ENCODE results near the gene SMIM38.
A peak's percentile ranks its signal among the peaks of the same experiment; 100 is the strongest.
"Not testable (repeated sequence)": the region's sequence is repeated elsewhere in the genome, so short reads cannot be mapped to it uniquely, and the experiment has no call there.

SMIM38 gene

DNA sequence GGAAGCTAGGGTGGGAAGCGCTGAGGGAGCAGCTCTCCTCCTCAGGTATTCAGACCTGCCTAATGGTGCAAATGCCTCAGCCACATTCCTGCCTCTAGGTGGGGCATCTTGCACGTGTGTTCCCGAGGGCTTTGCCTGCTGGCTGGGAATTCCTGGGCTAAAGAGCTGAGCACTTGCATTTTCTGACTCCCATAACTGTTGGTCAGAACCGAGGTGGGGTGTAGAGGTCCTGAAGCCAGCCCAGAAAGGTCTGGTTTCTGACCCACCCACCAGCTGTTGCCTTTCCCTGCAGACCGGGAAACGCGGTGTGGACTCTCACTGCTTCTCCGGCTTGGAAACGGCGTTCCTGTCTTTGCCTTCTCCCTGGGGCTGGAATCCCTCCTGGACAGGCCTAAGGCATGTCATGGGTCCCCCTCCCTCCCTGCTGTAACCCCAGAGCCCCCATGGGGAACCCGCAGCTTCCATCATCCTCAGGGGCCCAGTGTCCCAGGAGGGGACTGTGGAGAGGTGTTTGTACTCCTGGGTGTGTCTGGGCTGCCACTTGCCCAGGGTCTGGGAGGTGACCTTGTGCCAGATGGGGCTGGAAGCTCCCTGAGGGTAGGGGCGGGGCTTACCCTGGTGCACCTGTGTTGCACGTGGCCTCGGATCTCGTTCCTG lies 24.0 kb upstream of the SMIM38 start:
- no peak for ATAC-seq (ENCODE audit: insufficient read depth, low read depth)
- H2AFZ ChIP-seq (ENCODE audit: low read depth, low read length) = no peak overlapping the region
- H3K27ac ChIP-seq (ENCODE audit: low read length) = no peak overlapping the region

GRCh38 chr11:69132301-69132670 lies 23.4 kb upstream of the SMIM38 start:
- Histone ChIP-seq H3K36me3 (ENCODE audit: insufficient read depth, low read length) (no peaks in the 10 kb centered on the region), H2AFZ (ENCODE audit: low read depth, low read length) (no peak overlapping the region), H3K27ac (ENCODE audit: low read length) (no peak overlapping the region), H3K4me1 (ENCODE audit: insufficient read depth, low read length) (no peaks in the 10 kb centered on the region), H3K9me3 (ENCODE audit: insufficient read depth, low read length, severe bottlenecking) (no peaks in the 10 kb centered on the region), H4K20me1 (ENCODE audit: insufficient read depth, low read length) (no peaks in the 10 kb centered on the region), H3K9ac (ENCODE audit: low read depth, low read length) (no peak overlapping the region), H3K4me3 (ENCODE audit: low read depth in 1 of 2, low read length in 2 of 2) (no peak overlapping the region), H3K79me2 (ENCODE audit: insufficient read depth, low read length) (no peaks in the 10 kb centered on the region), H3K4me2 (ENCODE audit: insufficient read depth, low read length) (no peak overlapping the region), H3K27me3 (ENCODE audit: insufficient read depth, low read length, poor library complexity) (no peaks in the 10 kb centered on the region)
- no peak for ATAC-seq (ENCODE audit: insufficient read depth, low read depth)
- DNase-seq = no peak
- TF ChIP-seq, protein P1, sequence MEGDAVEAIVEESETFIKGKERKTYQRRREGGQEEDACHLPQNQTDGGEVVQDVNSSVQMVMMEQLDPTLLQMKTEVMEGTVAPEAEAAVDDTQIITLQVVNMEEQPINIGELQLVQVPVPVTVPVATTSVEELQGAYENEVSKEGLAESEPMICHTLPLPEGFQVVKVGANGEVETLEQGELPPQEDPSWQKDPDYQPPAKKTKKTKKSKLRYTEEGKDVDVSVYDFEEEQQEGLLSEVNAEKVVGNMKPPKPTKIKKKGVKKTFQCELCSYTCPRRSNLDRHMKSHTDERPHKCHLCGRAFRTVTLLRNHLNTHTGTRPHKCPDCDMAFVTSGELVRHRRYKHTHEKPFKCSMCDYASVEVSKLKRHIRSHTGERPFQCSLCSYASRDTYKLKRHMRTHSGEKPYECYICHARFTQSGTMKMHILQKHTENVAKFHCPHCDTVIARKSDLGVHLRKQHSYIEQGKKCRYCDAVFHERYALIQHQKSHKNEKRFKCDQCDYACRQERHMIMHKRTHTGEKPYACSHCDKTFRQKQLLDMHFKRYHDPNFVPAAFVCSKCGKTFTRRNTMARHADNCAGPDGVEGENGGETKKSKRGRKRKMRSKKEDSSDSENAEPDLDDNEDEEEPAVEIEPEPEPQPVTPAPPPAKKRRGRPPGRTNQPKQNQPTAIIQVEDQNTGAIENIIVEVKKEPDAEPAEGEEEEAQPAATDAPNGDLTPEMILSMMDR (IDR thresholded peaks at IDR 0.05; ENCODE audit: borderline replicate concordance, extremely low read depth, low read length, poor library complexity, severe bottlenecking) = no peak
- no peak for TF ChIP-seq EZH2 (IDR thresholded peaks at IDR 0.05; ENCODE audit: borderline replicate concordance, low read depth, low read length, severe bottlenecking)

More for the DNA sequence above, 24.0 kb upstream of the SMIM38 start:
- DNase-seq = no peak
- Histone ChIP-seq H3K79me2 (ENCODE audit: insufficient read depth, low read length) (no peaks in the 10 kb centered on the region), H4K20me1 (ENCODE audit: insufficient read depth, low read length) (no peaks in the 10 kb centered on the region), H3K27me3 (ENCODE audit: insufficient read depth, low read length, poor library complexity) (no peaks in the 10 kb centered on the region), H3K4me1 (ENCODE audit: insufficient read depth, low read length) (no peaks in the 10 kb centered on the region), H3K36me3 (ENCODE audit: insufficient read depth, low read length) (no peaks in the 10 kb centered on the region), H3K4me2 (ENCODE audit: insufficient read depth, low read length) (no peak overlapping the region), H3K9ac (ENCODE audit: low read depth, low read length) (no peak overlapping the region), H3K4me3 (ENCODE audit: low read depth in 1 of 2, low read length in 2 of 2) (no peak overlapping the region), H3K9me3 (ENCODE audit: insufficient read depth, low read length, severe bottlenecking) (no peaks in the 10 kb centered on the region)
- TF ChIP-seq EZH2 (IDR thresholded peaks at IDR 0.05; ENCODE audit: borderline replicate concordance, low read depth, low read length, severe bottlenecking) = no peak
- TF ChIP-seq, protein P1 (IDR thresholded peaks at IDR 0.05; ENCODE audit: borderline replicate concordance, extremely low read depth, low read length, poor library complexity, severe bottlenecking) = peak; percentile 29

DNA sequence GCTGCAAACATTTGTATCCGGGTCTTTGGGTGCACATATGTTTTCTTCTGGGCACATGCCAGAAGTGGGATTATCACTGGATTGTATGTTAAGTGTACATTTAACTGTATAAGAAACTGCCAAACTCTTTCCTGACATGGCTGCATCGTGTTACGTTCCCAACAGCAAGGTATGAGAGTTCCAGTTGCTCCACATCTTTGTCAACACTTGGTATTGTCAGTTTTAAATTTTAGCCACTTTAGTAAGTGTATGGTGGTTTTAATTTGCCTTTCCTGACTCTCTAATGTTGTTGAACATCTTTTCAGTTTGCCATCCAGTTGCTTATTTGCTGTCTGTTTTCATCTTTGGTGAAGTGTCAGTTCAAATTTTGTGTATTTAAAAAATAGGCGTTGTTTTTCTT lies 22.5 kb upstream of the SMIM38 start:
- ATAC-seq (ENCODE audit: insufficient read depth, low read depth) = no peak
- H3K9ac ChIP-seq (ENCODE audit: low read depth, low read length) = no peak overlapping the region
- no peaks in the 10 kb centered on the region for H3K79me2 ChIP-seq (ENCODE audit: insufficient read depth, low read length)
- no peaks in the 10 kb centered on the region for H3K27me3 ChIP-seq (ENCODE audit: insufficient read depth, low read length, poor library complexity)
- TF ChIP-seq EZH2 (IDR thresholded peaks at IDR 0.05; ENCODE audit: borderline replicate concordance, low read depth, low read length, severe bottlenecking) = no peak
- TF ChIP-seq, protein P1 (IDR thresholded peaks at IDR 0.05; ENCODE audit: borderline replicate concordance, extremely low read depth, low read length, poor library complexity, severe bottlenecking) = no peak
- H3K27ac ChIP-seq (ENCODE audit: low read length) = no peak overlapping the region
- no peak overlapping the region for H3K4me3 ChIP-seq (ENCODE audit: low read depth in 1 of 2, low read length in 2 of 2)
- H3K36me3 ChIP-seq (ENCODE audit: insufficient read depth, low read length) = no peaks in the 10 kb centered on the region
- no peaks in the 10 kb centered on the region for H4K20me1 ChIP-seq (ENCODE audit: insufficient read depth, low read length)
- DNase-seq = no peak
- no peaks in the 10 kb centered on the region for H3K9me3 ChIP-seq (ENCODE audit: insufficient read depth, low read length, severe bottlenecking)
- H2AFZ ChIP-seq (ENCODE audit: low read depth, low read length) = no peak overlapping the region
- H3K4me2 ChIP-seq (ENCODE audit: insufficient read depth, low read length) = no peak overlapping the region
- H3K4me1 ChIP-seq (ENCODE audit: insufficient read depth, low read length) = no peaks in the 10 kb centered on the region

GRCh38 chr11:69134182-69134581 lies 21.6 kb upstream of the SMIM38 start:
- not testable (repeated sequence) for H3K4me2 ChIP-seq (ENCODE audit: insufficient read depth, low read length); ATAC-seq (ENCODE audit: insufficient read depth, low read depth); H3K27me3 ChIP-seq (ENCODE audit: insufficient read depth, low read length, poor library complexity); H3K27ac ChIP-seq (ENCODE audit: low read length); H3K9me3 ChIP-seq (ENCODE audit: insufficient read depth, low read length, severe bottlenecking); H3K4me1 ChIP-seq (ENCODE audit: insufficient read depth, low read length); H3K36me3 ChIP-seq (ENCODE audit: insufficient read depth, low read length); H3K4me3 ChIP-seq (ENCODE audit: low read depth in 1 of 2, low read length in 2 of 2); H3K79me2 ChIP-seq (ENCODE audit: insufficient read depth, low read length); H3K9ac ChIP-seq (ENCODE audit: low read depth, low read length); H4K20me1 ChIP-seq (ENCODE audit: insufficient read depth, low read length); DNase-seq; H2AFZ ChIP-seq (ENCODE audit: low read depth, low read length)

All from DND-41 (cell line).